K562 (cell line): ENCODE measurements around the gene TBL1XR1. TPM values are rescaled to one million over a fixed set of nuclear protein-coding genes. Genes with fewer than 3 reads are reported as not detected.

Experiments used
- CBX2 ChIP-seq: fragments of 200-600 bp; sonication (generic); IDR thresholded peaks from one replicate; pipeline ENCODE4 v1.6.1; 2012; ENCODE audit warnings: mild to moderate bottlenecking, low read length, inconsistent platforms; ENCODE audit not compliant: insufficient read depth, poor library complexity, severe bottlenecking
- CHD7 ChIP-seq: fragments of 200-600 bp; sonication (generic); IDR thresholded peaks from one replicate; pipeline ENCODE4 v1.6.1; 2012; ENCODE audit warnings: mild to moderate bottlenecking, low read depth, low read length, inconsistent platforms
- OTX1 ChIP-seq: fragments of 450-650 bp; formaldehyde crosslinking; IDR thresholded peaks from 2 replicates; pipeline ENCODE4 v1.4.0; 2022; ENCODE audit warnings: mild to moderate bottlenecking
- PML ChIP-seq: IDR thresholded peaks from 2 replicates; pipeline ENCODE4 v1.6.1; 2012; ENCODE audit warnings: low read length, inconsistent platforms
- RFX1 ChIP-seq: fragments of 450-650 bp; IDR thresholded peaks from 2 replicates; pipeline ENCODE4 v1.6.1; 2016; ENCODE audit warnings: mild to moderate bottlenecking, moderate library complexity
- SP1 ChIP-seq: sonication (generic); formaldehyde crosslinking; IDR thresholded peaks from 2 replicates; pipeline ENCODE4 v1.8.1; 2022; ENCODE audit warnings: mild to moderate bottlenecking, missing genetic modification reagents
- STAT6 ChIP-seq: sonication (generic); formaldehyde crosslinking; IDR thresholded peaks from 2 replicates; pipeline ENCODE4 v1.8.1; 2023; ENCODE audit warnings: mild to moderate bottlenecking, missing genetic modification reagents
- TAF9B ChIP-seq: fragments of 450-650 bp; IDR thresholded peaks from 2 replicates; pipeline ENCODE4 v1.6.1; 2018; ENCODE audit warnings: mild to moderate bottlenecking; ENCODE audit not compliant: partially characterized antibody
- ZBED1 ChIP-seq: IDR thresholded peaks from 2 replicates; pipeline ENCODE4 v1.6.1; 2014
- ZBTB5 ChIP-seq: fragments of 450-650 bp; IDR thresholded peaks from 2 replicates; pipeline ENCODE4 v1.6.1; 2017; ENCODE audit warnings: antibody characterized with exemption
- ZNF184 ChIP-seq: sonication (generic); formaldehyde crosslinking; IDR thresholded peaks from 2 replicates; pipeline ENCODE4 v1.5.0; 2020; ENCODE audit warnings: missing genetic modification reagents
- ZNF277 ChIP-seq: fragments of 250-450 bp; sonication (Bioruptor Pico); IDR thresholded peaks from 2 replicates; pipeline ENCODE4 v1.8.0; 2022; ENCODE audit warnings: inconsistent platforms, mild to moderate bottlenecking, moderate library complexity, borderline replicate concordance
- polyA plus RNA-seq, 8 experiments: library from polyadenylated mRNA; depleted of rRNA in 4 of 8; stranded (reverse) in 5 of 8; unstranded in 3 of 8; fragments of >200 nt; fragmentation: Nextera tagmentation in 2 of 8; fragmentation: Illumina TruSeq in 1 of 8; extraction: Ambion mirVana in 2 of 8; extraction: Trizol in 1 of 8; gene quantifications; 2 replicates each; pipeline versions ENCODE4 v1.2.1 to v1.2.3, GENCODE V29; 2011 to 2014; ENCODE audit warnings: inconsistent platforms in 1 of 8, missing spikeins in 1 of 8
- total RNA-seq, 7 experiments: library from RNA; depleted of rRNA in 6 of 7; stranded (reverse); fragments of >200 nt in 6 of 7; fragmentation: Illumina TruSeq in 2 of 7; extraction: Trizol in 2 of 7; gene quantifications; 2 replicates each; pipeline versions ENCODE4 v1.2.1 to v1.2.3, GENCODE V29; 2011 to 2021; ENCODE audit warnings: low replicate concordance in 1 of 7

Gene TBL1XR1
- total and polyA plus RNA-seq, 9 of the 15 experiments (the other 6 are each of a cell fraction or from before 2014, with no cell fraction given) = 19.6 to 171 (median 83.3) TPM

- TF ChIP-seq ZBTB5 = no peak
- TF ChIP-seq TAF9B = no peak
- TF ChIP-seq ZBED1 = no peak
- TF ChIP-seq ZNF277 (CRISPR knock-in tag) = no peak
- TF ChIP-seq CHD7 = no peak
- TF ChIP-seq ZNF184 (CRISPR knock-in tag) = no peak
- no peak for TF ChIP-seq SP1
- no peak for TF ChIP-seq CBX2
- TF ChIP-seq STAT6 (CRISPR knock-in tag) = no peak
- TF ChIP-seq RFX1 = peak; percentile 76
- TF ChIP-seq PML = no peak
- no peak for TF ChIP-seq OTX1
Observed at GRCh38 chr3:177147790-177148189, 49.5 kb downstream of the TBL1XR1 start (continued).
